ENCODE measurements around the gene TUFM.

DNA sequence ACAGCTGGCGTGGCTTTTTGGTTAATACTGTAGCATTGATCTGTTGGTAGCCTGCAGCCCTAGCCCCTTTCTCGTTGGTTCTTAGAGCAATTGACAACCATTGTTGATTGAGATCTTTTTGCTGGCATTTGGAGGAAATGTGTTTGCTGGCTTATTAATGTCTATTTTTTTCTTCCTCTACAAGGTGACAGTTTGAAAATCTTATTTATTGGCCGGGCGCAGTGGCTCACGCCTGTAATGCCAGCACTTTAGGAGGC lies 21.5 kb downstream of the TUFM start:
- TF ChIP-seq, protein P1, sequence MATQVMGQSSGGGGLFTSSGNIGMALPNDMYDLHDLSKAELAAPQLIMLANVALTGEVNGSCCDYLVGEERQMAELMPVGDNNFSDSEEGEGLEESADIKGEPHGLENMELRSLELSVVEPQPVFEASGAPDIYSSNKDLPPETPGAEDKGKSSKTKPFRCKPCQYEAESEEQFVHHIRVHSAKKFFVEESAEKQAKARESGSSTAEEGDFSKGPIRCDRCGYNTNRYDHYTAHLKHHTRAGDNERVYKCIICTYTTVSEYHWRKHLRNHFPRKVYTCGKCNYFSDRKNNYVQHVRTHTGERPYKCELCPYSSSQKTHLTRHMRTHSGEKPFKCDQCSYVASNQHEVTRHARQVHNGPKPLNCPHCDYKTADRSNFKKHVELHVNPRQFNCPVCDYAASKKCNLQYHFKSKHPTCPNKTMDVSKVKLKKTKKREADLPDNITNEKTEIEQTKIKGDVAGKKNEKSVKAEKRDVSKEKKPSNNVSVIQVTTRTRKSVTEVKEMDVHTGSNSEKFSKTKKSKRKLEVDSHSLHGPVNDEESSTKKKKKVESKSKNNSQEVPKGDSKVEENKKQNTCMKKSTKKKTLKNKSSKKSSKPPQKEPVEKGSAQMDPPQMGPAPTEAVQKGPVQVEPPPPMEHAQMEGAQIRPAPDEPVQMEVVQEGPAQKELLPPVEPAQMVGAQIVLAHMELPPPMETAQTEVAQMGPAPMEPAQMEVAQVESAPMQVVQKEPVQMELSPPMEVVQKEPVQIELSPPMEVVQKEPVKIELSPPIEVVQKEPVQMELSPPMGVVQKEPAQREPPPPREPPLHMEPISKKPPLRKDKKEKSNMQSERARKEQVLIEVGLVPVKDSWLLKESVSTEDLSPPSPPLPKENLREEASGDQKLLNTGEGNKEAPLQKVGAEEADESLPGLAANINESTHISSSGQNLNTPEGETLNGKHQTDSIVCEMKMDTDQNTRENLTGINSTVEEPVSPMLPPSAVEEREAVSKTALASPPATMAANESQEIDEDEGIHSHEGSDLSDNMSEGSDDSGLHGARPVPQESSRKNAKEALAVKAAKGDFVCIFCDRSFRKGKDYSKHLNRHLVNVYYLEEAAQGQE (IDR thresholded peaks at IDR 0.05; ENCODE audit: unreplicated experiment): no peak
- TF ChIP-seq, protein P2, sequence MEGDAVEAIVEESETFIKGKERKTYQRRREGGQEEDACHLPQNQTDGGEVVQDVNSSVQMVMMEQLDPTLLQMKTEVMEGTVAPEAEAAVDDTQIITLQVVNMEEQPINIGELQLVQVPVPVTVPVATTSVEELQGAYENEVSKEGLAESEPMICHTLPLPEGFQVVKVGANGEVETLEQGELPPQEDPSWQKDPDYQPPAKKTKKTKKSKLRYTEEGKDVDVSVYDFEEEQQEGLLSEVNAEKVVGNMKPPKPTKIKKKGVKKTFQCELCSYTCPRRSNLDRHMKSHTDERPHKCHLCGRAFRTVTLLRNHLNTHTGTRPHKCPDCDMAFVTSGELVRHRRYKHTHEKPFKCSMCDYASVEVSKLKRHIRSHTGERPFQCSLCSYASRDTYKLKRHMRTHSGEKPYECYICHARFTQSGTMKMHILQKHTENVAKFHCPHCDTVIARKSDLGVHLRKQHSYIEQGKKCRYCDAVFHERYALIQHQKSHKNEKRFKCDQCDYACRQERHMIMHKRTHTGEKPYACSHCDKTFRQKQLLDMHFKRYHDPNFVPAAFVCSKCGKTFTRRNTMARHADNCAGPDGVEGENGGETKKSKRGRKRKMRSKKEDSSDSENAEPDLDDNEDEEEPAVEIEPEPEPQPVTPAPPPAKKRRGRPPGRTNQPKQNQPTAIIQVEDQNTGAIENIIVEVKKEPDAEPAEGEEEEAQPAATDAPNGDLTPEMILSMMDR (conservative IDR thresholded peaks at IDR 0.05; ENCODE audit: low read depth in 2 of 2): no peak
- TF ChIP-seq EZH2phosphoT487 (IDR thresholded peaks at IDR 0.05; ENCODE audit: unreplicated experiment) (no peak), EZH2 (IDR thresholded peaks at IDR 0.05; ENCODE audit: low read depth, unreplicated experiment) (no peak), NANOG (IDR thresholded peaks at IDR 0.05; ENCODE audit: borderline replicate concordance) (no peak), POLR2AphosphoS5 (IDR thresholded peaks at IDR 0.05; ENCODE audit: low read depth) (no peak), JUNB (IDR thresholded peaks at IDR 0.05; ENCODE audit: unreplicated experiment) (no peak), STAT1 (IDR thresholded peaks at IDR 0.05; ENCODE audit: unreplicated experiment) (no peak), CREB1 (CRISPR knock-in tag; IDR thresholded peaks at IDR 0.05; ENCODE audit: low read depth) (no peak)
